Muscle layer of duodenum (tissue), 2 donors: ENCODE data around the gene SPCS3.
A peak's percentile ranks its signal among the peaks of the same experiment; 100 is the strongest.
"Not testable (repeated sequence)": the region's sequence is repeated elsewhere in the genome, so short reads cannot be mapped to it uniquely, and the experiment has no call there.

ENCODE experiments used
- H3K27ac ChIP-seq: one replicate; pipeline ENCODE4 v1.7.0; 2013; ENCODE audit warnings: mild to moderate bottlenecking, low read length
- H3K27me3 ChIP-seq: one replicate; pipeline ENCODE4 v1.7.0; 2013; ENCODE audit warnings: low read depth, mild to moderate bottlenecking, control low read depth, low read length
- H3K36me3 ChIP-seq, 2 donors: one replicate each; pipeline ENCODE4 v1.7.0; 2013; ENCODE audit warnings: low read length in 2 of 2, control low read depth in 1 of 2, mild to moderate bottlenecking in 1 of 2; ENCODE audit not compliant: insufficient read depth in 2 of 2, control insufficient read depth in 1 of 2
- H3K4me1 ChIP-seq, 2 donors: one replicate each; pipeline ENCODE4 v1.7.0; 2013; ENCODE audit warnings: low read length in 2 of 2, mild to moderate bottlenecking in 2 of 2, control low read depth in 1 of 2, moderate library complexity in 1 of 2; ENCODE audit not compliant: insufficient read depth in 2 of 2, control insufficient read depth in 1 of 2
- H3K4me3 ChIP-seq, 2 donors: one replicate each; pipeline ENCODE4 v1.7.0; 2013; ENCODE audit warnings: low read length in 2 of 2, low read depth in 1 of 2, mild to moderate bottlenecking in 1 of 2
- H3K9me3 ChIP-seq, 2 donors: one replicate each; pipeline ENCODE4 v1.7.0; 2013; ENCODE audit warnings: low read length in 2 of 2, control low read depth in 1 of 2, mild to moderate bottlenecking in 1 of 2; ENCODE audit not compliant: control insufficient read depth in 1 of 2
- donor health status: healthy.

SPCS3 gene

GRCh38 chr4:176319704-176320339 is at the start of gene SPCS3:
Gene SPCS3 (plus strand): TSS chr4:176319966. CDS start chr4:176320077, 111 bp downstream.
- no peaks in the 10 kb centered on the region for H3K36me3 ChIP-seq
- H3K4me1 ChIP-seq: peaks cover 3 to 21% of the 10 kb centered on the region in 2 donors
- peak within 1 kb of the TSS; percentile 79 to 98 for H3K4me3 ChIP-seq
- H3K9me3 ChIP-seq: no peaks in the 10 kb centered on the region
- H3K27me3 ChIP-seq: no peaks in the 10 kb centered on the region
- peak within 1 kb of the TSS; percentile 98 for H3K27ac ChIP-seq

GRCh38 chr4:176270669-176271068 is 49.1 kb upstream of the SPCS3 start:
- no peaks in the 10 kb centered on the region for H3K4me1 ChIP-seq
- no peaks in the 10 kb centered on the region for H3K9me3 ChIP-seq
- no peak overlapping the region for H3K4me3 ChIP-seq
- H3K36me3 ChIP-seq: no peaks in the 10 kb centered on the region
- peak overlapping the region; percentile 40 for H3K27ac ChIP-seq
- no peaks in the 10 kb centered on the region for H3K27me3 ChIP-seq

DNA sequence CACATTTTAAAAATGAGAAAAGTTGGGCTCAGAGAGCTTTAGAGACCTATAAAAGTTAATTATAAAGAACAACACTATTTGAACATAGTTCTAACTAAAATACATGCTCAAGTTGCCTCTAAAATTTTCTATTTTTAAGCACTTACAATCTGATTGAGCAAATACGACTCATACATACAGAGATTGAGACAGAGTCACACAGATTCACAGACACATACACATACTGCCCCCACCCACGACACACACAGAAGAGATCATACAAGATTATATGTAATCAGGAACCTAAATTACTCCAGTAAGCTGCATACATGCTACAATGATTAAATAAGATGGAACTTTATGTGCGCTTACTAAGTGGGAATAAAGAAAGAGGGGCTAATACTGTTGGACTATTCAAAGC is 48.0 kb upstream of the SPCS3 start:
- Histone ChIP-seq H3K27me3 (no peaks in the 10 kb centered on the region), H3K4me3 (no peak overlapping the region), H3K36me3 (no peaks in the 10 kb centered on the region), H3K9me3 (no peaks in the 10 kb centered on the region), H3K4me1 (no peaks in the 10 kb centered on the region), H3K27ac (no peak overlapping the region)

DNA sequence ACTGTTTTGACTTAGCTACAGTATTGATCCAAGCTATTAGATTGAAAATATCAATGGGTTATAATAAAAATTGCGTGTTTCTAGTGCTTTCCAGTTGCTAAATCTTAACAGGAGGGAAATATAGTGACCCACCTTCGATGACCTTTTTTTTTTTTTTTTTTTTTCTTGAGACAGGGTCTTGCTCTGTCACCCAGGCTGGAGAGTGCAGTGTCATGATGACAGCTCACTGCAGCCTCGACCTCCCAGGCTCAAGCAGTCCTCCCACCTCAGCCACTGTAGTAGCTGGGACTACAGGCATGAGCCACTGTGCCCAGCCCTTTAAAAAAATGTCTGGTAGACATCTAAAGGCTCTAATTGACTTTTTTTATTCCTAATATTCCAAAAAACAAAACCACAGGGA is 47.0 kb upstream of the SPCS3 start:
- Histone ChIP-seq H3K4me1 (no peaks in the 10 kb centered on the region), H3K9me3 (no peaks in the 10 kb centered on the region), H3K27ac (no peak overlapping the region), H3K36me3 (no peaks in the 10 kb centered on the region), H3K4me3 (no peak overlapping the region), H3K27me3 (no peaks in the 10 kb centered on the region)

GRCh38 chr4:176273736-176274135 is 46.0 kb upstream of the SPCS3 start:
- Histone ChIP-seq H3K27ac (no peak overlapping the region), H3K27me3 (no peaks in the 10 kb centered on the region), H3K36me3 (no peaks in the 10 kb centered on the region), H3K4me1 (no peaks in the 10 kb centered on the region), H3K4me3 (no peak overlapping the region), H3K9me3 (no peaks in the 10 kb centered on the region)

- H3K27me3 ChIP-seq: no peaks in the 10 kb centered on the region
- H3K27ac ChIP-seq: no peak overlapping the region
- H3K4me1 ChIP-seq: no peaks in the 10 kb centered on the region
- no peaks in the 10 kb centered on the region for H3K9me3 ChIP-seq
- no peak overlapping the region for H3K4me3 ChIP-seq
- no peaks in the 10 kb centered on the region for H3K36me3 ChIP-seq
Measured at GRCh38 chr4:176274441-176274840, 45.3 kb upstream of the SPCS3 start.

DNA sequence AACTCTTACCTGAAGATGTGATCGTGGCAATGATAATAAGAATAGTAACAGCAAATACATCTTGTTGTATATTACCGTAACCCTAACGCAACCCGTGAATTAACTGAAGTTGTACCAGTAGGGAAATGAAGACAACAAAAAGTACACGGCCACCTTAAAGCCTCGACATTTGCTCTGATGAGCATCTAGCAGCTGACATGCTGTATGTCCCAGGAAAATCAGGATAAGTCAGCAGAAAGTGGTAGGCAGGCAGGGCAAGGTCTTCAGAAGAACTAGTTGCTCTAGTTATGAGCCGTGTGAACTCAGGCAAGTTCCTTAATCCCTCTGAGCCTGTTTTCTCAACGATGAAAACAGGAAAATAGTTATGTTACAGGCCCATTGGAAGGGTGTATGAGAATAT is 43.1 kb upstream of the SPCS3 start:
- Histone ChIP-seq H3K4me3 (no peak overlapping the region), H3K27ac (no peak overlapping the region), H3K27me3 (no peaks in the 10 kb centered on the region), H3K4me1 (no peaks in the 10 kb centered on the region), H3K36me3 (no peaks in the 10 kb centered on the region), H3K9me3 (no peaks in the 10 kb centered on the region)

DNA sequence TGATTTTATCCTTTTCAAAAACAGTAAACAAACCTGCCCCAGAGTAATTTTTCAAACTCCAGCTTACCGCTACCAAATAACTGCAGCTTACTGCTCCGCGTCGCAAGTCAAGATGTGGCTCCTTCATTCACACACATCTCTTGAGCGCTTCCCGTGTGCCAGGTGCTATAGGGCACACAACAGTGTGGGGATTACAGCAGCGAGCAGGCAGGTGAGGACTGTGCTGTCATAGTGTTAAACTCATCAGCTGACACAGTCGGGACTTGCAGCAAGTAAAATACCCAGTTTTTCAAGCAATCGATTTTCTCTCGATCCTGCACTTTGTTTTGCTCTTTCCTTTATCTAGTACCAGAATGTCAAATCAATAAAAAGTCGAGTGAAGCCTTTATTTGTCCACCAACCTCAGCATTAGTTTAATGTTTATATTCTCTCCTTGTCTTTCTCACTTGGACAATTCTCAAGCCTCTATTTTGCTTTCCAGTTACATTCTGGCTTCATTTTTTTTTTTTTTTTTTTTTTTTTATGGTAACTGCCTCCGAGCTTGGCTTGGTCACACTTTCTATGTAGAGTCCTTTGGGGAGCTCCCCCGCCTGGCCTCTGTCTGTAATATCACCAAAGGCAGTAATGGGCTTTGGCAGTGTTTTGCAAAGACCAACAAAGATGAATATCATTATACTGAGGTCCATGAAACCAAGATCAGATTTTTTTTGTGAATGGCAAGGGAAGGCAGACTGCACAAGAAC is 42.4 kb upstream of the SPCS3 start:
- no peaks in the 10 kb centered on the region for H3K4me1 ChIP-seq
- H3K36me3 ChIP-seq: no peaks in the 10 kb centered on the region
- H3K27ac ChIP-seq: no peak overlapping the region
- H3K27me3 ChIP-seq: no peaks in the 10 kb centered on the region
- H3K4me3 ChIP-seq: peak overlapping the region; percentile 14 to 17
- no peaks in the 10 kb centered on the region for H3K9me3 ChIP-seq

GRCh38 chr4:176279560-176279959 is 40.2 kb upstream of the SPCS3 start:
- not testable (repeated sequence) for H3K9me3 ChIP-seq, H3K36me3 ChIP-seq, H3K4me1 ChIP-seq, H3K27me3 ChIP-seq, H3K4me3 ChIP-seq, H3K27ac ChIP-seq

- no peaks in the 10 kb centered on the region for H3K9me3 ChIP-seq
- H3K4me1 ChIP-seq: peaks cover 0 to 5% of the 10 kb centered on the region in 2 donors
- no peaks in the 10 kb centered on the region for H3K27me3 ChIP-seq
- no peak overlapping the region for H3K27ac ChIP-seq
- H3K36me3 ChIP-seq: no peaks in the 10 kb centered on the region
- no peak overlapping the region for H3K4me3 ChIP-seq
Measured at GRCh38 chr4:176286728-176287127, 33.0 kb upstream of the SPCS3 start.

- peaks cover 0 to 5% of the 10 kb centered on the region in 2 donors for H3K4me1 ChIP-seq
- H3K4me3 ChIP-seq: no peak overlapping the region
- H3K36me3 ChIP-seq: no peaks in the 10 kb centered on the region
- H3K27ac ChIP-seq: no peak overlapping the region
- no peaks in the 10 kb centered on the region for H3K27me3 ChIP-seq
- no peaks in the 10 kb centered on the region for H3K9me3 ChIP-seq
Measured at GRCh38 chr4:176287546-176287945, 32.2 kb upstream of the SPCS3 start.

- H3K4me1 ChIP-seq: peaks cover 0 to 5% of the 10 kb centered on the region in 2 donors
- H3K27ac ChIP-seq: no peak overlapping the region
- H3K4me3 ChIP-seq: no peak overlapping the region
- H3K36me3 ChIP-seq: no peaks in the 10 kb centered on the region
- no peaks in the 10 kb centered on the region for H3K9me3 ChIP-seq
- H3K27me3 ChIP-seq: no peaks in the 10 kb centered on the region
Measured at GRCh38 chr4:176288020-176288419, 31.7 kb upstream of the SPCS3 start.
